H9 (cell line): Measurements from ENCODE around the gene GLIS2. TPM values are rescaled to one million over a fixed set of nuclear protein-coding genes. Genes with fewer than 3 reads are reported as not detected.

Experiments used
- DNase-seq: peaks from one replicate; pipeline ENCODE4 v3.0.0-alpha.2; 2017
- H2AFZ ChIP-seq: one replicate; pipeline ENCODE4 v1.6.1; 2013; ENCODE audit warnings: mild to moderate bottlenecking, low read length, control low read depth, moderate library complexity
- H2AK5ac ChIP-seq: 2 replicates; pipeline ENCODE4 v1.6.1; 2013; ENCODE audit warnings: low read length, control low read depth, mixed read lengths; ENCODE audit not compliant: insufficient read length
- H2BK120ac ChIP-seq: one replicate; pipeline ENCODE4 v1.6.1; 2013; ENCODE audit warnings: low read depth, mild to moderate bottlenecking, low read length, control low read depth, inconsistent platforms; ENCODE audit not compliant: poor library complexity, severe bottlenecking
- H2BK12ac ChIP-seq: 2 replicates; pipeline ENCODE4 v1.6.1; 2013; ENCODE audit warnings: low read length, control low read depth, mixed read lengths, low read depth; ENCODE audit not compliant: insufficient read length
- H2BK15ac ChIP-seq: 2 replicates; pipeline ENCODE4 v1.6.1; 2013; ENCODE audit warnings: low read depth, low read length, control low read depth
- H2BK20ac ChIP-seq: one replicate; pipeline ENCODE4 v1.6.1; 2013; ENCODE audit warnings: low read depth, mild to moderate bottlenecking, low read length, control low read depth, inconsistent platforms; ENCODE audit not compliant: poor library complexity, severe bottlenecking
- H2BK5ac ChIP-seq: 2 replicates; pipeline ENCODE4 v1.6.1; 2013; ENCODE audit warnings: low read length, control low read depth, mixed read lengths; ENCODE audit not compliant: insufficient read length
- H3K14ac ChIP-seq: 2 replicates; pipeline ENCODE4 v1.6.1; 2013; ENCODE audit warnings: low read length, control low read depth; ENCODE audit not compliant: insufficient read depth
- H3K18ac ChIP-seq: 2 replicates; pipeline ENCODE4 v1.6.1; 2013; ENCODE audit warnings: low read depth, mild to moderate bottlenecking, mixed read lengths, low read length, control low read depth; ENCODE audit not compliant: insufficient read length
- H3K23ac ChIP-seq: 2 replicates; pipeline ENCODE4 v1.6.1; 2013; ENCODE audit warnings: low read length, control low read depth, mixed read lengths, low read depth; ENCODE audit not compliant: insufficient read length
- H3K23me2 ChIP-seq: 2 replicates; pipeline ENCODE4 v1.6.1; 2013; ENCODE audit warnings: low read depth, mild to moderate bottlenecking, mixed read lengths, low read length, control low read depth; ENCODE audit not compliant: insufficient read length, poor library complexity, severe bottlenecking
- H3K27ac ChIP-seq: 2 replicates; pipeline ENCODE4 v1.5.1; 2013; ENCODE audit warnings: low read length, control low read depth, mixed read lengths, low read depth; ENCODE audit not compliant: insufficient read length
- H3K27me3 ChIP-seq: 2 replicates; pipeline ENCODE4 v1.6.1; 2013; ENCODE audit warnings: low read length, control low read depth, inconsistent platforms; ENCODE audit not compliant: insufficient read depth
- H3K4ac ChIP-seq: 2 replicates; pipeline ENCODE4 v1.6.1; 2013; ENCODE audit warnings: low read depth, mild to moderate bottlenecking, control low read depth, inconsistent platforms, low read length, moderate library complexity
- H3K4me1 ChIP-seq: 2 replicates; pipeline ENCODE4 v1.6.1; 2013; ENCODE audit warnings: low read length, control low read depth, inconsistent platforms; ENCODE audit not compliant: insufficient read depth
- H3K4me2 ChIP-seq: 2 replicates; pipeline ENCODE4 v1.6.1; 2013; ENCODE audit warnings: low read length, control low read depth, mixed read lengths; ENCODE audit not compliant: insufficient read length, insufficient read depth
- H3K56ac ChIP-seq: 2 replicates; pipeline ENCODE4 v1.6.1; 2013; ENCODE audit warnings: low read depth, mild to moderate bottlenecking, mixed read lengths, low read length, control low read depth; ENCODE audit not compliant: insufficient read length
- H3K79me1 ChIP-seq: 2 replicates; pipeline ENCODE4 v1.6.1; 2013; ENCODE audit warnings: low read depth, mild to moderate bottlenecking, moderate library complexity, low read length, control low read depth, inconsistent platforms; ENCODE audit not compliant: insufficient read depth, poor library complexity, severe bottlenecking
- H3K79me2 ChIP-seq: 2 replicates; pipeline ENCODE4 v1.6.1; 2013; ENCODE audit warnings: low read length, control low read depth, inconsistent platforms; ENCODE audit not compliant: insufficient read depth
- H3K9ac ChIP-seq: 2 replicates; pipeline ENCODE4 v1.6.1; 2013; ENCODE audit warnings: low read length, control low read depth, mixed read lengths; ENCODE audit not compliant: insufficient read length; ENCODE audit errors: extremely low read depth
- H3K9me3 ChIP-seq: one replicate; pipeline ENCODE4 v1.6.1; 2013; ENCODE audit warnings: low read depth, low read length, inconsistent platforms; ENCODE audit not compliant: control insufficient read depth
- H3T11ph ChIP-seq: one replicate; pipeline ENCODE4 v1.6.1; 2013; ENCODE audit warnings: mild to moderate bottlenecking, low read length, control low read depth, inconsistent platforms
- H4K20me1 ChIP-seq: one replicate; pipeline ENCODE4 v1.6.1; 2013; ENCODE audit not compliant: control insufficient read depth, insufficient read length, insufficient read depth
- H4K5ac ChIP-seq: 2 replicates; pipeline ENCODE4 v1.6.1; 2013; ENCODE audit warnings: low read depth, mild to moderate bottlenecking, mixed read lengths, low read length, control low read depth; ENCODE audit not compliant: insufficient read length
- H4K8ac ChIP-seq: replicated peaks from 2 replicates; pipeline ENCODE4 v1.6.1; 2013; ENCODE audit warnings: low read length, control low read depth, mixed read lengths, low read depth; ENCODE audit not compliant: insufficient read length
- H4K91ac ChIP-seq: 2 replicates; pipeline ENCODE4 v1.6.1; 2013; ENCODE audit warnings: low read depth, mild to moderate bottlenecking, moderate library complexity, mixed read lengths, low read length, control low read depth; ENCODE audit not compliant: insufficient read length
- H3K27ac Mint-ChIP-seq, 3 experiments: 2 replicates in 2 of 3; 3 replicates in 1 of 3; pipeline ENCODE4 v1.8.0; 2020 to 2021; ENCODE audit warnings: mixed read lengths in 3 of 3, mild to moderate bottlenecking in 1 of 3, moderate library complexity in 1 of 3
- H3K27me3 Mint-ChIP-seq: 2 replicates; pipeline ENCODE4 v1.8.0; 2021; ENCODE audit warnings: low read depth, mild to moderate bottlenecking, moderate library complexity, mixed read lengths
- H3K36me3 Mint-ChIP-seq, 3 experiments: 2 replicates in 2 of 3; 3 replicates in 1 of 3; pipeline ENCODE4 v1.8.0; 2020 to 2021; ENCODE audit warnings: low read depth in 3 of 3, mixed read lengths in 3 of 3; ENCODE audit not compliant: insufficient read depth in 1 of 3
- H3K4me1 Mint-ChIP-seq, 2 experiments: 2 replicates each; pipeline ENCODE4 v1.8.0; 2020; ENCODE audit warnings: mixed read lengths in 2 of 2
- H3K4me3 Mint-ChIP-seq, 2 experiments: 2 replicates in 1 of 2; 3 replicates in 1 of 2; pipeline ENCODE4 v1.8.0; 2020 to 2021; ENCODE audit warnings: mild to moderate bottlenecking in 2 of 2, mixed read lengths in 2 of 2, moderate library complexity in 1 of 2
- H3K9me3 Mint-ChIP-seq, 2 experiments: 2 replicates in 1 of 2; 3 replicates in 1 of 2; pipeline ENCODE4 v1.8.0; 2020; ENCODE audit warnings: mild to moderate bottlenecking in 2 of 2, mixed read lengths in 2 of 2, moderate library complexity in 1 of 2
- WGBS: extraction: QIAGEN DNeasy Blood & Tissue Kit; methylation state at CpG from one replicate; pipeline ENCODE4 v1.1.7; 2013; ENCODE audit warnings: missing lambda C conversion rate, low lambda C conversion rate, mixed read lengths; ENCODE audit not compliant: insufficient read length; ENCODE audit errors: extremely low coverage; 5-methylcytosine and 5-hydroxymethylcytosine counted together
- total RNA-seq: library from RNA; stranded (reverse); gene quantifications from 2 replicates; pipeline ENCODE4 v1.2.1, GENCODE V29; 2021
- TF ChIP-seq, protein P1 (sequence below): fragments of 200-600 bp; sonication (generic); conservative IDR thresholded peaks from 3 replicates; pipeline ENCODE4 v1.8.0; 2021; ENCODE audit warnings: antibody characterized with exemption, mild to moderate bottlenecking

Gene GLIS2
- total RNA-seq, 1 experiment from 2014 or later = 14.3 TPM

- TF ChIP-seq, protein P1, sequence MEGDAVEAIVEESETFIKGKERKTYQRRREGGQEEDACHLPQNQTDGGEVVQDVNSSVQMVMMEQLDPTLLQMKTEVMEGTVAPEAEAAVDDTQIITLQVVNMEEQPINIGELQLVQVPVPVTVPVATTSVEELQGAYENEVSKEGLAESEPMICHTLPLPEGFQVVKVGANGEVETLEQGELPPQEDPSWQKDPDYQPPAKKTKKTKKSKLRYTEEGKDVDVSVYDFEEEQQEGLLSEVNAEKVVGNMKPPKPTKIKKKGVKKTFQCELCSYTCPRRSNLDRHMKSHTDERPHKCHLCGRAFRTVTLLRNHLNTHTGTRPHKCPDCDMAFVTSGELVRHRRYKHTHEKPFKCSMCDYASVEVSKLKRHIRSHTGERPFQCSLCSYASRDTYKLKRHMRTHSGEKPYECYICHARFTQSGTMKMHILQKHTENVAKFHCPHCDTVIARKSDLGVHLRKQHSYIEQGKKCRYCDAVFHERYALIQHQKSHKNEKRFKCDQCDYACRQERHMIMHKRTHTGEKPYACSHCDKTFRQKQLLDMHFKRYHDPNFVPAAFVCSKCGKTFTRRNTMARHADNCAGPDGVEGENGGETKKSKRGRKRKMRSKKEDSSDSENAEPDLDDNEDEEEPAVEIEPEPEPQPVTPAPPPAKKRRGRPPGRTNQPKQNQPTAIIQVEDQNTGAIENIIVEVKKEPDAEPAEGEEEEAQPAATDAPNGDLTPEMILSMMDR = no peak
- H3K27me3 ChIP-seq = no peaks in the 10 kb centered on the region
- no peak overlapping the region for H2BK20ac ChIP-seq
- Mint-ChIP-seq H3K9me3 (no peaks in the 10 kb centered on the region; a peak in 1 of 5 replicates), H3K4me3 (no peak overlapping the region), H3K4me1 (0 out of 4 replicates have a peak, but pooled peaks cover 0 to 3% of the 10 kb centered on the region in 2 experiments), H3K27ac (no peak overlapping the region), H3K36me3 (peaks cover 2 to 4% (median 2%) of the 10 kb centered on the region in 3 experiments; a peak in 2 of 7 replicates), H3K27me3 (no peaks in the 10 kb centered on the region)
- no peak overlapping the region for H3K56ac ChIP-seq
- no peaks in the 10 kb centered on the region for H3K9me3 ChIP-seq
- no peaks in the 10 kb centered on the region for H3K79me1 ChIP-seq
- H2AFZ ChIP-seq = no peak overlapping the region
- H2AK5ac ChIP-seq = no peak overlapping the region
- no peak overlapping the region for H3K18ac ChIP-seq
- no peak overlapping the region for H4K5ac ChIP-seq
- H4K8ac ChIP-seq = no peak overlapping the region
- H3K79me2 ChIP-seq = no peaks in the 10 kb centered on the region
- no peaks in the 10 kb centered on the region for H4K20me1 ChIP-seq
- H3K14ac ChIP-seq = no peak overlapping the region
- H2BK12ac ChIP-seq = no peak overlapping the region
- no peak overlapping the region for H2BK15ac ChIP-seq
- no peak overlapping the region for H3K4ac ChIP-seq
- no peaks in the 10 kb centered on the region for H3K4me1 ChIP-seq
- no peak overlapping the region for H3K27ac ChIP-seq
- H3K23me2 ChIP-seq = peaks cover 4% of the 10 kb centered on the region
- no peak overlapping the region for H3K9ac ChIP-seq
- no CpG with 5 or more reads among the region's 12 CpGs for WGBS
- no peak for DNase-seq
- no peak overlapping the region for H3T11ph ChIP-seq
- H2BK5ac ChIP-seq = no peak overlapping the region
- H2BK120ac ChIP-seq = no peak overlapping the region
- H3K23ac ChIP-seq = no peak overlapping the region
- H4K91ac ChIP-seq = no peak overlapping the region
- no peak overlapping the region for H3K4me2 ChIP-seq
Measured at GRCh38 chr16:4361944-4362311, 46.1 kb downstream of the GLIS2 start.
